Esophagus squamous epithelium (tissue), 4 donors: ENCODE measurements around the gene MAP2K5.

ENCODE experiments used
- POLR2A ChIP-seq, 4 donors: fragments of 450-650 bp; IDR thresholded peaks; one replicate each; pipeline ENCODE4 v1.6.1; 2017; ENCODE audit warnings: antibody characterized with exemption in 4 of 4, mild to moderate bottlenecking in 4 of 4, moderate library complexity in 3 of 4
- TF ChIP-seq, protein P1 (sequence below), 6 experiments: fragments of 450-650 bp in 4 of 6; fragments of 200-600 bp in 2 of 6; sonication (generic) in 2 of 6; IDR thresholded peaks; one replicate each; pipeline ENCODE4 v1.5.1; 2016 to 2019; ENCODE audit warnings: antibody characterized with exemption in 6 of 6, mild to moderate bottlenecking in 4 of 6, moderate library complexity in 4 of 6

DNA sequence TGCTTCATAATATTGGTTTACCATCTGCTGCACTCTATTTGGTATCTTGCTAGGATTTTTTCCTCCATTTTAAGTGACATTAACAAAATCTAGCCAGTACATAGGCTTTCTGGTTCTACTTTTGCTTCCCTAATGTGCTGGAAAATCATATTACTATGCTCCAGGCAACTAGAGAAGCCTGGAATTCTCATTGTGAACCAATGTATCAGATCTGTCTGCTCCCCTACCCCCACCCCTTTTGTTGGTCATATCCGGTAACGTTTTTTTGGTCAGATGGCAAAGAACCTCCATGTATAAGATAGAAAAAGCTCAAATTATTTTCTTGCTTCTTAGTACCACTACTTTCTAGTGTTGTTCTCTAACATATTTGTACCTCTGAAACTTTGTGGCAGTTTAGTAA lies 17.1 kb downstream of the MAP2K5 start:
- TF ChIP-seq, protein P1, sequence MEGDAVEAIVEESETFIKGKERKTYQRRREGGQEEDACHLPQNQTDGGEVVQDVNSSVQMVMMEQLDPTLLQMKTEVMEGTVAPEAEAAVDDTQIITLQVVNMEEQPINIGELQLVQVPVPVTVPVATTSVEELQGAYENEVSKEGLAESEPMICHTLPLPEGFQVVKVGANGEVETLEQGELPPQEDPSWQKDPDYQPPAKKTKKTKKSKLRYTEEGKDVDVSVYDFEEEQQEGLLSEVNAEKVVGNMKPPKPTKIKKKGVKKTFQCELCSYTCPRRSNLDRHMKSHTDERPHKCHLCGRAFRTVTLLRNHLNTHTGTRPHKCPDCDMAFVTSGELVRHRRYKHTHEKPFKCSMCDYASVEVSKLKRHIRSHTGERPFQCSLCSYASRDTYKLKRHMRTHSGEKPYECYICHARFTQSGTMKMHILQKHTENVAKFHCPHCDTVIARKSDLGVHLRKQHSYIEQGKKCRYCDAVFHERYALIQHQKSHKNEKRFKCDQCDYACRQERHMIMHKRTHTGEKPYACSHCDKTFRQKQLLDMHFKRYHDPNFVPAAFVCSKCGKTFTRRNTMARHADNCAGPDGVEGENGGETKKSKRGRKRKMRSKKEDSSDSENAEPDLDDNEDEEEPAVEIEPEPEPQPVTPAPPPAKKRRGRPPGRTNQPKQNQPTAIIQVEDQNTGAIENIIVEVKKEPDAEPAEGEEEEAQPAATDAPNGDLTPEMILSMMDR (IDR thresholded peaks at IDR 0.05) = no peak
- TF ChIP-seq POLR2A (IDR thresholded peaks at IDR 0.05) = no peak
